Superior temporal gyrus (tissue), 1 donor: ENCODE data around the gene PKP4.

Experiments
- DNase-seq: peaks from one replicate; pipeline ENCODE4 v3.0.0-alpha.2; 2016; ENCODE audit errors: extremely low spot score

The PKP4 gene

DNA sequence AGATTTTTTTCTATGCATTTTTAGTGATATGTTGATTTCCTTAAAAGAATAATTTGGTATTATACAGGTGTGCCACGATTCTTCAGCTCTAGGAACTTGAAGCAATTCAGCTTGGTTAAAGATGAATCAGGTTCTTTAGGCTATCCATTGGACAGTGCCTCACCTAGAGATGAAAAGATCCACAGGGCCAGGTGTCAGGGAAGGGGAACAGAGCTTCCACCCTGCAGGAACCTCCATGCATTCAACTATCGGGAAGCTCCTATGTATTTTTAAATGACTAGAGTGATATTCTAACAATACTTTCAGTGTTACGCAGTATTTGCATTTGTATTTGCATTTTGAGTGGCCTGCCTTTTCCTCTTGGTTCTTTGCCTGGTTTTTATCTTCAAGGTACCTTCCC is 40.2 kb downstream of the PKP4 start:
- DNase-seq, result no peak

- DNase-seq, result no peak
These were observed 40.7 kb downstream of the PKP4 start for GRCh38 chr2:158497486-158497885.

- DNase-seq, result no peak
These were observed 41.4 kb downstream of the PKP4 start for GRCh38 chr2:158498043-158498748.

DNA sequence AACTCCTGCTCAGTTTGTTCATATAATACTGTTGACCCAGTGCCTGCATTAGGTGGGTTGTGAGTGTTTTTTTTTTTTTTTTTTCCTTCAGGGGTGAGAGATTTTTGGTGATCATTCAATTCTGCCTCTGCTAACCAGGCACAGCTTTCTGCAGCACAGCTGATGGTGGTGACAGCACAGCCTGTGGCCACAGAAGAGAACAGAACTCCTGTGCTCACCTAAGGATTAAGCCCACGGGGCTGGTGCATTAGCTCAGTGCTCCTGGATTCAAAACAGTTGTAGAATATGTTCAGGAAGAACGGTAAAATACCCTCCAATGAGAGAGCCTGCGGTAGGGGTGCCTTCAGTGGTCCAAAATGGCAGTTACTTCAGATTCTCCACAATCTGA is 42.0 kb downstream of the PKP4 start:
- DNase-seq, result no peak

GRCh38 chr2:158499383-158499782 is 42.6 kb downstream of the PKP4 start:
- DNase-seq, result no peak

DNA sequence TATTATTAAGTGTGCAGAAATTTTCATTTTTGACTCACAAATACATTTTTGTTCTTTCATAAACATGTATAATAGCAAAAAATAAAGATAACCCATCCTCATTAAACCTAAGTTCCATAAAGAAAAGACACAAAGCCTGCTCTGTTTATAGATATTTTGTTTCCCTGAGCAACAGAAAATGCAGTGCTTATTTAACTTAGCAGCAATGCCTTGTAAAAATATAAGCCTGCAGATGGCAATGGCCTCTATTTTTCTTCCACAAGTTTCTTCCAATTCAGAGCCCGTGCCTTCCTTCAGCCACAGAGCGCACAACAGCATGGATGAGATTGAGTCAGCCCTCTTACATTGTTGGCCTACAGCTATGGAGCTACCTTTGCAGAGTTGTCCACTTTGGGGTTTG is 43.6 kb downstream of the PKP4 start:
- no peak for DNase-seq

GRCh38 chr2:158501301-158501700 is 44.5 kb downstream of the PKP4 start:
- DNase-seq, result peak; percentile 75

GRCh38 chr2:158502974-158503373 is 46.2 kb downstream of the PKP4 start:
- DNase-seq, result no peak

DNA sequence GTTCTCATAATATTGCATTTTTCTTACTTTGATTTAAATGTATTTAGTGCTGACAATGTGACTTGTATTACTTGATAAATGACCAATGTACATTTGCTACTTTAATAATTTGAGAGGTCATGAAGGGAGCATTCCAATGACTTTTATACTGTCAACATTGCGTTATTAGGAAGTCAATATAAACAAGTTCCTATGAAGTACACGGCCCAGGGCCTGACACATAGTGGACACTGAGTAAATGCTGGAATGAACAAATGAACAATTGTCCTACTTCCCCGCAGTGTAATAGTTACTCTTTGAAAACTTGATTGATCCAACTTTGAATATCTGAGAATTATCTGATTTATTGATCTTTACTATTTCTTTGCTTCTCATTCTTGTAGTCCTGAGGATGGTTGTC is 47.3 kb downstream of the PKP4 start:
- no peak for DNase-seq

DNA sequence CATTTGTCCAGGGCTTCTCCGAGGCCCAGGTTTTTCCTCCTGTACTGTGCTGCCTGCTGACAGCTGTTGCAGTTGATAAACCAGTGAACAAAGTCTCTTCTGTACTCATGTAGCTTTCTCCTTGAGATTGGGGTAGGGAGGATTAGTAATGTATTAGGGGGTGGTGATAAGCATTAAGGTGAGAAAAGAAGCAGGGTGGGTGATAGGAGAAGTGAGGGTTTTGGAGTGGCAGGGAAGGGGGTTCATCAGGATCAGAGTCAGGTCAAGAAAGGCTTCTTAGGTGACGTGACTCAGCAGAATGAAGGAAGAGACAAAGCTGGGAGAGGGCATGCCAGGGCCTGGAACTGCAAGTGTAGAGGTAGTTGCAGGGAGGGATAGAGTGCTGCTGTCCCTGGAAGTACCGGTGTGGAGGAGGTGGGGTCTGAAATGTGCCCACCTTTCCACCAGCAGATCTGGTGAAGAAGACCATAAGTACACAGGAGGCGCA is 48.7 kb downstream of the PKP4 start:
- DNase-seq, result no peak

DNA sequence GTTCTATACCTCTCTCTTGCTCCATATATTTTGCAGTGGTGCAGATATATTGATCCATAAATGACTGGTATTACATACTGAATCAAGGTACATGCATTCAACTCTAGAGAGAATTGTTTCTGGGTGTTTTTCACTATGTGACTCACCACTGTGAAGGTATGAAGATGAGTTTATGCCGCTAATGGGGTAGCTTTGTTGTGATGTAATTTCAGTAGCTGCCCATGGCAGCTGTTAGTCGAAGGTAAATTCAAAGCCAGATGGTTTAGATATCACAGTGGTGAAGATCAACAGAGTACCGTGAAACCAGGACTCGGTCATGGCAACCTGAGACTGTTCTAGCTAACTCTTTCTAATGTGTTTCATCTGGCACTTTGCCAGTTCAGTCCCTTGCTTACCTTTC is 50.4 kb downstream of the PKP4 start:
- no peak for DNase-seq

GRCh38 chr2:158507679-158508078 is 50.9 kb downstream of the PKP4 start:
- DNase-seq, result no peak

DNA sequence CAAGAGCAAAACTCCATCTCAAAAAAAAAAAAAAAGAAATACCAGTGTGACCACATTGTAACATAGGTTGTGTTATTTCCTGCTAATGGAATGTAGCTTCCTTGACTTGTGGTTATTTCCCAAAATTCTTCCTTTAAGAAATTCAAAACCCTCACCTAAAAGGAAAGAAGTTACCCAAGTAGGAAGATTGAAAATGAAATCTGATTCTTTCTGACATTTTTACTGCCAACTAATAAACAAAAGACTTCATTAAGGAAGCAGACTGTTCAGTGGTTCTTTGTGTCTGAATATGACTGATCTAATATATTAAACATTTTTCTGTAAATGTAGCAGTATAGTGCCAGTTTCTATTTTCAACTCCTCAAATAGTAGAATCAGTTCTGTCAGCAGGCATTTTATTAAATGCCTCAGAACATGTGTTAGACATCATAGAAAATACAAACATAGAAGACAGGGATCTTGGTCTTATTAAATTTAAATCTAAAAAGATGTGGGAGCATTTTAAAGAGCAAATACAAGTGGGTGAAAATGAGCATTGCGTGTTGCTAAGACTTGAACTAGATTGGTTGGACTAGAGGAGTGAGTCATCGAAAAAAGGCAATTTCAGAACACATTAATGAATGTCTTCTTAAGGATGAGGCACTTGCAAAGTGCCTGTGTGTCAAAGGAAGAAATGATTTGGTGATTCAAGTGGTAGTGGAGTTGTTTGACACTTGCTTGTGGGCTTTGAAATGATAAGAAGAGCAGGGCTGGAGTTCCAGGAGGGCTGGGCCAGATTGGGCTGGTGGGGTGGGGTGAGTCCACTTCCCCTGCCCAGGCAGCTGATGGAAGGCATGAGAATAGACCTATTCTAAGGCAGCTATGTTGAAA is 53.4 kb downstream of the PKP4 start:
- DNase-seq, result no peak

DNA sequence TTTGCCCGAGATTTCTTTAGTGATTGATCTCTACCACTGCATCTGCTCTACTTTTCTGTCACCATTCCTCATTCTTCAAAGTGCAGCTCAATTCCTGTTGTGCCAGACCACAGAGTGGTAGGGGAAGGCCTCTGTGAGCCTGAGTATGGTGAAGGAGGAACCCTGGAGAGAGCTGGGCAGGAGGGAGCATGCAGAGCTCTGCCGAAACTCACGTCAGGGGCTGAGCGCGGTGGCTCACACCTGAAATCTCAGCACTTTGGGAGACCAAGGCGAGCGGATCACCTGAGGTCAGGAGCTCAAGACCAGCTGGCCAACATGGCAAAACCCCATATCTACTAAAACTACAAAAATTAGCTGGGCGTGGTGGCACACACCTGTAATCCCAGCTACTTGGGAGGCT is 54.1 kb downstream of the PKP4 start:
- DNase-seq, result no peak

- DNase-seq, result no peak
These were observed 55.0 kb downstream of the PKP4 start for GRCh38 chr2:158511706-158512105.

DNA sequence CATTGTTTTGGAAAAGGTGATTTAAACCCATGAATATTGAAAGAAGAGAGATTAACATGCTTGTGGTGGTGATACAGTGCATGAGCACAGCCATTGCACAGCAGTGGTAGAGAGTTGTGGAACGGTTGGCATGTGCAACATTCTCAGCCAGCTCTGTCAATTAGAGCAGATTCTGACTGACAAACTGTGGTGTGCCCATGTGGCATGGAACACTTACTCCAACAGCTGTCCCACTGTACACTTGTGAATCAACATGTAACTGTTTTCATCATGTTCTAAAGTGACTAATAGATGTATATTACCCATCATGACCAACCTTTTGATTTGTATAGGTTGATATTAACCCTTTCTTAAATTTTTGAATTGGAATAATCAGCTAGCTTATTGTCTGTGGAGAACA is 55.6 kb downstream of the PKP4 start:
- no peak for DNase-seq

- DNase-seq, result no peak
These were observed 57.1 kb downstream of the PKP4 start for GRCh38 chr2:158513841-158514240.

- DNase-seq, result no peak
These were observed 61.3 kb downstream of the PKP4 start for GRCh38 chr2:158518084-158518483.

- no peak for DNase-seq
These were observed 62.7 kb downstream of the PKP4 start for GRCh38 chr2:158519481-158519880.

- no peak for DNase-seq
These were observed 72.9 kb downstream of the PKP4 start for GRCh38 chr2:158529379-158530259.

DNA sequence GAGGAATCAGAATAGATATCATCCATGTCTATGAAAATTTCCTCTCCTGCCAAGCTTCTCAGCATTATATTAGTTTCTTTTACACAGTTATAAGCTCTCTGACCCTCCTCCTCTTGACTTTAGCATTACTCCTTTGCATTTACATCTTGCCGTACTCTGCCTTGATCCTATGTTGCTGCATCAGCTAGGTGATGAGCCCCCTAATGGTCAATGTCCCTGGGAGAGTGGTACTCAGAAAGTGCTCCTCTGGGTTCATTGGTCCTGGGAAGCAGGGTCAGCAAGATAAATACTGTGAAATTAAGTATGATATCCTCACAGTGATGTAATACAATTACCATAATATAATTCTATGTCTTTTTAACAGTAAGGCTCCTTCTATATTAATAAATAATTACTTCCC is 74.1 kb downstream of the PKP4 start:
- DNase-seq, result no peak

DNA sequence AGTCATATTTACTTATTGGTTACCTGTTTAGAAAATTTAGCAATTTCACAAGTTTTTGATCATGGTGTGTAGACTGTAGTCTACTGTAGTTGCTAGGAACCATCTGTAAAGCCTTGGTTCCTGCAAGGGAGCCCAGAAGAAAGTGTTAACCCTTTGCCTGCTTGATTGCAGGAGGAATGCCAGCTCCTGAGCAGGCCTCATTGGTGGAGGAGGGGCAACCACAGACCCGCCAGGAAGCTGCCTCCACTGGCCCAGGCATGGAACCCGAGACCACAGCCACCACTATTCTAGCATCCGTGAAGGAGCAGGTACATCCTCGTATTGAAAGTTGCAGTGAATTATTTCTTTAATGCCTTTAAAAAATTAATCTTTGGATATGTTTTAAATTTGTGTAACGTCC is 76.3 kb downstream of the PKP4 start:
- no peak for DNase-seq
